Gastrocnemius medialis (tissue), 4 donors: ENCODE data around the gene XXYLT1. TPM values are rescaled to one million over a fixed set of nuclear protein-coding genes. Genes with fewer than 3 reads are reported as not detected.

Experiments
- ATAC-seq, 2 donors: fragments of 150-250 bp; one replicate each; pipeline ENCODE4 v1.9.1; 2016
- DNase-seq, 2 donors: peaks; one replicate each; pipeline ENCODE4 v3.0.0-alpha.2; 2019
- H3K27ac ChIP-seq, 4 donors: fragments of 200-600 bp; sonication (generic); 1 replicate in 1 of 4; 2 replicates in 3 of 4; pipeline ENCODE4 v1.5.1; 2016 to 2018; ENCODE audit warnings: mild to moderate bottlenecking in 2 of 4, moderate library complexity in 1 of 4
- H3K27me3 ChIP-seq, 3 donors: fragments of 200-600 bp; sonication (generic) in 2 of 3; 1 replicate in 1 of 3; 2 replicates in 2 of 3; pipeline versions ENCODE4 v1.5.1 to v1.6.0; 2016 to 2019; ENCODE audit warnings: mild to moderate bottlenecking in 1 of 3, moderate library complexity in 1 of 3
- H3K36me3 ChIP-seq, 2 donors: fragments of 200-600 bp; sonication (generic) in 1 of 2; one replicate each; pipeline ENCODE4 v1.5.1; 2017 to 2018
- H3K4me1 ChIP-seq, 2 donors: fragments of 200-600 bp; sonication (generic) in 1 of 2; one replicate each; pipeline ENCODE4 v1.5.1; 2016 to 2017; ENCODE audit warnings: mild to moderate bottlenecking in 2 of 2
- H3K4me3 ChIP-seq, 4 donors: fragments of 200-600 bp; sonication (generic) in 3 of 4; 1 replicate in 1 of 4; 2 replicates in 3 of 4; pipeline ENCODE4 v1.5.1; 2016 to 2019; ENCODE audit warnings: mild to moderate bottlenecking in 2 of 4
- H3K9me3 ChIP-seq, 3 donors: fragments of 200-600 bp; sonication (generic) in 2 of 3; 1 replicate in 1 of 3; 2 replicates in 2 of 3; pipeline ENCODE4 v1.5.1; 2016 to 2019
- CTCF ChIP-seq, 5 experiments: fragments of 450-650 bp in 3 of 5; fragments of 200-600 bp in 2 of 5; sonication (generic) in 2 of 5; IDR thresholded peaks in 4 of 5; conservative IDR thresholded peaks in 1 of 5; 1 replicate in 4 of 5; 2 replicates in 1 of 5; pipeline ENCODE4 v1.5.1; 2016 to 2019; ENCODE audit warnings: antibody characterized with exemption in 5 of 5, mild to moderate bottlenecking in 3 of 5, moderate library complexity in 3 of 5
- POLR2A ChIP-seq, 2 donors: fragments of 450-650 bp; IDR thresholded peaks; one replicate each; pipeline ENCODE4 v1.6.1; 2017; ENCODE audit warnings: antibody characterized with exemption in 2 of 2, mild to moderate bottlenecking in 2 of 2, moderate library complexity in 2 of 2
- in situ Hi-C, 4 donors: fragments of 200-750 bp; cut with MboI; loops; one replicate each; pipeline versions ENCODE4 v1.15.0 to v1.8.0; 2017; ENCODE audit warnings: low sequenced_read_pairs in 4 of 4
- intact Hi-C: fragments of 100-400 bp; cut with DNase I; formaldehyde crosslinking; loops from one replicate; pipeline ENCODE4 v1.15.1; 2023; ENCODE audit warnings: low total_unique reads
- total RNA-seq, 4 donors: library from RNA; depleted of rRNA; stranded (reverse); fragments of >200 nt; gene quantifications; one replicate each; pipeline versions ENCODE4 v1.1.0 to v1.2.3, GENCODE V29; 2016

Gene XXYLT1
- total RNA-seq, 4 donors from 2014 or later, result 0.87 to 3.1 (median 1.3) TPM

DNA sequence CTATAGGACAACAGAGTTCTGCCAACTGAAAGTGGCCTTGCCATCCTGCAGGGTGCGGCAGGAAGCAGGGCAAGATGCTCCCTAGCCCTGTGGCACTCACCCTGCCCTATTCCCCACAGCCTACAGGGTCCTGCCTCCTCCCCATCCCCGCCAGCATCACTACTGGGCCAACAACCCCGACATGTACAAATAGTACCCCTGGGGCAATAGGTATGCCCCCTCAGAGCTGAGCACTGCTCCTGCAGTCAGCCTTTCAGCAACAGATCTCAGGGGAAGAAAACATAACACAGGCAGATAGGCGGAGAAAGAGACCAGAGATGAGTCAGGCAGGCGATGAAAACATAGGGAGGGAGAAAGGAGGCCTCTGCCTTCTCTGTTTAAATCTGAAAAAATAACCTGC, 74.7 kb downstream of the XXYLT1 start:
- Histone ChIP-seq H3K36me3 (no peaks in the 10 kb centered on the region), H3K27ac (no peak overlapping the region), H3K9me3 (no peaks in the 10 kb centered on the region), H3K27me3 (no peaks in the 10 kb centered on the region), H3K4me3 (no peak overlapping the region), H3K4me1 (no peaks in the 10 kb centered on the region)
- no peak for ATAC-seq
- intact Hi-C loops (no loop called here), in situ Hi-C loops (no loop called here)
- TF ChIP-seq CTCF (IDR thresholded peaks at IDR 0.05 in 4 of 5, conservative IDR thresholded peaks at IDR 0.05 in 1 of 5), result no peak
- no peak for TF ChIP-seq POLR2A (IDR thresholded peaks at IDR 0.05)
- no peak for DNase-seq

DNA sequence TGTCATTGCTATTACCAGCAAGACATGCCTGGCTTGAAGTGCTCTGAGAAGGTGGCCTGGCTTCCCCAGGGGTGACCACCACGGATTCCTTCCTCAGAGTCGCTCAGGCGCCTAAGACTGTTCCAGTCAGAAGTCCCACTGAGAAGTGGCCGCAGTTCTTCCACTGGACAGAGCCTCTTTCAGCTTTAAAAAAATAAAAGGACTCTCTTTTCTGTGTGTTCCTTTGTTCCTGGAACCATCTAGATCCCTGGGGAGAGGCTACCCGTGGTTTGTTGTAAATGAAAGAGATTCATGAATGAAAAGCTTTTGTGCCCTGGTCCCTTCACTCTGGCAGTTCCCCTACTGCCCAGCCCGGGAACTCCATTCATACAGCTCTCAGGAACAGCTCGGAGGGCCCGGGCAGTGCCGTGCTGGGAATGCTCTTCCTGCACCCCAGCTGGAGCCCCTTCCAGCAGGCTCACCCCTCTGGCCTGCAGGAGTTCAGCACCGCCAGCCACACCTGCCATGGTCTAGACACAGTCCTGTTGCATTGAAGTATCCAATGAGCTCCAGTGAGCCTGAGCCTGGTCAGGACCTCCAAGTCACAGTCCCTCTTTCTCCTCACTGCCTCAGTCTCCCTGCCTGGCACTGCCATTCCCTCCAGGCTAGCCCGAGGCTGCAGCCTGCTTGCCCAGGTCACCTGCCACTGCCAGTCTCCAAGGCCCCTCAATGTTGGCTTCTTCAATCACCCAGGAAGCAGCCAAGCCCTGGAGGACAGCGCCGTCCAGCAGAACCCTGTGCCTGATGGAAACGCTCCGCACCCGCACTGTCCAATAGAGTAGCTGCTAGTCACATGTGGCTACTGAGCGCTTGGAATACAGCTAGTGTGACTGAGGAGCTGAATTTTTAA, 75.4 kb downstream of the XXYLT1 start:
- TF ChIP-seq CTCF (IDR thresholded peaks at IDR 0.05 in 4 of 5, conservative IDR thresholded peaks at IDR 0.05 in 1 of 5) (no peak), POLR2A (IDR thresholded peaks at IDR 0.05) (no peak)
- in situ Hi-C loops, result no loop called here
- H3K27me3 ChIP-seq, result no peaks in the 10 kb centered on the region

GRCh38 chr3:195194559-195195206, 76.3 kb downstream of the XXYLT1 start:
- ATAC-seq, result no peak
- H3K4me3 ChIP-seq, result no peak overlapping the region
- intact Hi-C loops (no loop called here), in situ Hi-C loops (no loop called here)
- no peaks in the 10 kb centered on the region for H3K4me1 ChIP-seq
- no peaks in the 10 kb centered on the region for H3K9me3 ChIP-seq
- no peak for DNase-seq
- H3K27ac ChIP-seq, result no peak overlapping the region
- no peak for TF ChIP-seq CTCF (IDR thresholded peaks at IDR 0.05 in 4 of 5, conservative IDR thresholded peaks at IDR 0.05 in 1 of 5)
- no peak for TF ChIP-seq POLR2A (IDR thresholded peaks at IDR 0.05)
- H3K27me3 ChIP-seq, result no peaks in the 10 kb centered on the region
- H3K36me3 ChIP-seq, result no peaks in the 10 kb centered on the region

More for the DNA sequence above, 75.4 kb downstream of the XXYLT1 start:
- H3K4me3 ChIP-seq, result no peak overlapping the region
- no peaks in the 10 kb centered on the region for H3K4me1 ChIP-seq
- H3K36me3 ChIP-seq, result no peaks in the 10 kb centered on the region
- ATAC-seq (no peak), DNase-seq (no peak)
- intact Hi-C loops, result no loop called here
- no peaks in the 10 kb centered on the region for H3K9me3 ChIP-seq
- no peak overlapping the region for H3K27ac ChIP-seq

DNA sequence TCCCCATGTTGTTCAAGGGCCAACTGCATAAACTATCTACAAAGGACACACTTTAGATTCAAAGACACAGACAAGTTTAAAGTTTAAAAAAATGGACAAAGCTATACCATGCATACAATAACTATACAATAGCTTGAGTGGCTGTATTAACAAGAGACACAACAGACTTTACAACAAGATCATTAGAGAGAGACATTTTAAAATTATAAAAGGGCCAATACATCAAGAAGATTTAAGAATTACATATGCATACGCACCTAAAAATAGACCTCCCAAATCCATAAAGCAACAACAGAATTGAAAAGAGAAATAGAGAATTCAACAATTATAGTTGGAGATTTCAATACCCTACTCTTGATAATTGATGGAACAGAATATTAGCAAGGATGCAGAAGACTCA, 79.4 kb downstream of the XXYLT1 start:
- in situ Hi-C loops, result no loop called here
- intact Hi-C loops, result no loop called here

More for the DNA sequence above, 79.4 kb downstream of the XXYLT1 start:
- H3K4me3 ChIP-seq, result no peak overlapping the region
- H3K36me3 ChIP-seq, result no peaks in the 10 kb centered on the region
- H3K27me3 ChIP-seq, result no peaks in the 10 kb centered on the region
- no peak overlapping the region for H3K27ac ChIP-seq
- DNase-seq (no peak), ATAC-seq (no peak)
- no peaks in the 10 kb centered on the region for H3K9me3 ChIP-seq
- H3K4me1 ChIP-seq, result peaks cover 12% of the 10 kb centered on the region in 2 donors
- TF ChIP-seq CTCF (IDR thresholded peaks at IDR 0.05 in 4 of 5, conservative IDR thresholded peaks at IDR 0.05 in 1 of 5), result no peak
- no peak for TF ChIP-seq POLR2A (IDR thresholded peaks at IDR 0.05)
